ENCODE measurements around the gene RAB30. TPM values are rescaled to one million over a fixed set of nuclear protein-coding genes. Genes with fewer than 3 reads are reported as not detected.
"Not testable (repeated sequence)": the region's sequence is repeated elsewhere in the genome, so short reads cannot be mapped to it uniquely, and the experiment has no call there.

RAB30 gene
- total RNA-seq, 1 donor from 2014 or later, result 13.5 TPM

DNA sequence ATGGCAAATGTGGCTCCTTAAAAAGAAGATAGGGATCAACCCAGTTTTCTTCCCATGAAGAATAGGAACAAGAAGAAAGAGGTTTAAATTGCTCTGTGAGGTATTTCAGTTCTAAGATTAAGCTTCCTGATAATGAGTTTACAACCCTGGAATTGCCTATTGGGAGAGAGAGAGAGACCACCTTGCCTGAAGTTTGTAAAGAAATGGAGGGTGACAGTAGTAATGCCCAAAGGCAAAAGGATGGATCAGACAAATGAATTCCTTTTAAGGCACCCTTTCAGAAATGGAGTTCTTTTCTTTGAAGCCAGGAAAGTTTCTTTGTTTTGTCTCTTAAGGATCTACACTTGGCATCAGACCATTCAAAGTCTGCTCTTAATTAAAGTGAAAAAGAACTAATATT lies 95.8 kb downstream of the RAB30 start:
- no peaks in the 10 kb centered on the region for H3K36me3 Mint-ChIP-seq (ENCODE audit: insufficient read depth)
- H3K27me3 Mint-ChIP-seq, result no peaks in the 10 kb centered on the region
- DNase-seq (ENCODE audit: low spot score, unreplicated experiment), result no peak
- H3K27ac Mint-ChIP-seq, result no peak overlapping the region
- no peak overlapping the region for H3K4me3 Mint-ChIP-seq (ENCODE audit: low read depth)
- H3K4me1 Mint-ChIP-seq (ENCODE audit: low read depth), result no peaks in the 10 kb centered on the region
- TF ChIP-seq, protein P1, sequence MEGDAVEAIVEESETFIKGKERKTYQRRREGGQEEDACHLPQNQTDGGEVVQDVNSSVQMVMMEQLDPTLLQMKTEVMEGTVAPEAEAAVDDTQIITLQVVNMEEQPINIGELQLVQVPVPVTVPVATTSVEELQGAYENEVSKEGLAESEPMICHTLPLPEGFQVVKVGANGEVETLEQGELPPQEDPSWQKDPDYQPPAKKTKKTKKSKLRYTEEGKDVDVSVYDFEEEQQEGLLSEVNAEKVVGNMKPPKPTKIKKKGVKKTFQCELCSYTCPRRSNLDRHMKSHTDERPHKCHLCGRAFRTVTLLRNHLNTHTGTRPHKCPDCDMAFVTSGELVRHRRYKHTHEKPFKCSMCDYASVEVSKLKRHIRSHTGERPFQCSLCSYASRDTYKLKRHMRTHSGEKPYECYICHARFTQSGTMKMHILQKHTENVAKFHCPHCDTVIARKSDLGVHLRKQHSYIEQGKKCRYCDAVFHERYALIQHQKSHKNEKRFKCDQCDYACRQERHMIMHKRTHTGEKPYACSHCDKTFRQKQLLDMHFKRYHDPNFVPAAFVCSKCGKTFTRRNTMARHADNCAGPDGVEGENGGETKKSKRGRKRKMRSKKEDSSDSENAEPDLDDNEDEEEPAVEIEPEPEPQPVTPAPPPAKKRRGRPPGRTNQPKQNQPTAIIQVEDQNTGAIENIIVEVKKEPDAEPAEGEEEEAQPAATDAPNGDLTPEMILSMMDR (IDR thresholded peaks at IDR 0.05; ENCODE audit: unreplicated experiment), result no peak
- H3K9me3 Mint-ChIP-seq (ENCODE audit: low read depth), result no peaks in the 10 kb centered on the region

DNA sequence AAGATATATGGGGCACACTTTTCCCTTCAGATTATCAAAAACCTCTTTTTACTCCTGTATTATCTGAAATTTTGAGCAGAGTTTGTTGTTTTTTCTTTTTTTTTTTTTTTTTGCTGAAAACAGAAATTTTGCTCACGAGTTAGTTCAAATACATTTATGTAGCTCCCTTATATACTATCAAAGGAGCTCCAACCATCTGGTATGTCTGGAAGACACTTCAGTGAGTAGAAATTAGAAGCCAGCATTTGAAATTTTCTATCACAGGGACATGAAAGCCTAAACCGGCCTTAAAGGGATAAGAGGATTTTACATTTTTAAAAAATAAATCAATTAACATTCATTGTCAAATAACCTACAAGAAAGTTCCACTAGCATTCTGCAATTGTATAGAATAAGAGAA lies 96.8 kb downstream of the RAB30 start:
- no peak overlapping the region for H3K27ac Mint-ChIP-seq
- no peaks in the 10 kb centered on the region for H3K9me3 Mint-ChIP-seq (ENCODE audit: low read depth)
- H3K36me3 Mint-ChIP-seq (ENCODE audit: insufficient read depth), result no peaks in the 10 kb centered on the region
- DNase-seq (ENCODE audit: low spot score, unreplicated experiment), result no peak
- no peak overlapping the region for H3K4me3 Mint-ChIP-seq (ENCODE audit: low read depth)
- H3K27me3 Mint-ChIP-seq, result no peaks in the 10 kb centered on the region
- TF ChIP-seq, protein P1 (IDR thresholded peaks at IDR 0.05; ENCODE audit: unreplicated experiment), result no peak
- no peaks in the 10 kb centered on the region for H3K4me1 Mint-ChIP-seq (ENCODE audit: low read depth)

DNA sequence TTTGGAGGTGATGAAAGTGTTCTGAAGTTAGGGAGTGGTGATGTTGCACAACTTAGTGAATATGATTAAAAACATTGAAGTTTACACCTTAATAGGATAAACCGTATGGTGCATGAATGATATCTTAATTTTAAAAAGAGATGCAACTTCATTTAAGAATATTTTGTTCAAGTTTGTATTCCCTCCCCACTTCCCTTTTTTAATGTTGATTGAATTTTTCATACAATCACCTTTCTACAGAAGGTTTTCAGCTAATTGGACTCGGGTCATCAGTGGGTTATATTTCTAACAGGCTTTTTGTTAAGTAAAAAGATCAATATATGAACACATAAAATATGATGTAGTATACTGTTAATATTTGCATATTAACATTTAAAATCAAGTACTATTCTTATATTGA lies 97.6 kb downstream of the RAB30 start:
- Mint-ChIP-seq H3K9me3 (ENCODE audit: low read depth) (no peaks in the 10 kb centered on the region), H3K27ac (no peak overlapping the region), H3K4me3 (ENCODE audit: low read depth) (no peak overlapping the region), H3K27me3 (no peaks in the 10 kb centered on the region), H3K36me3 (ENCODE audit: insufficient read depth) (no peaks in the 10 kb centered on the region), H3K4me1 (ENCODE audit: low read depth) (no peaks in the 10 kb centered on the region)
- no peak for DNase-seq (ENCODE audit: low spot score, unreplicated experiment)
- TF ChIP-seq, protein P1 (IDR thresholded peaks at IDR 0.05; ENCODE audit: unreplicated experiment), result no peak

DNA sequence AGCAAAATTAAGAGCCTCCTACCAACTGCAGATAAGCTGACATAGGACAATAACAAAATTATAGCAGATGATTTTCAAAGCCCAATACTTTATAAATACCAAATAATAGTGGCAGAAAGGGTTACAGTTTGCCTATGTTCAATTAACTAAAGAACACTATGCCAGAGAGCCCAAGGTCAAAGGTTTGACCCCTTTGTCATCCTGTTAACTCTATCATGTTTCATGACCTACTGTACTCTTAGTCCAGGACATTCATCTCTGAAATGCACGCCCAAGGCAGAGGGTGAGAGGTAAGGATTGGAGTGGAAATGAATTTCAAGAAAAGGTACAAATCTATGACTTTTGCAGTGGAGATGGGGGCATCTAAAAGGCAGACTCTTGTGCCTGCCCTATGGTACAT lies 99.6 kb downstream of the RAB30 start:
- DNase-seq (ENCODE audit: low spot score, unreplicated experiment), result no peak
- H3K36me3 Mint-ChIP-seq (ENCODE audit: insufficient read depth), result no peaks in the 10 kb centered on the region
- TF ChIP-seq, protein P1 (IDR thresholded peaks at IDR 0.05; ENCODE audit: unreplicated experiment), result no peak
- H3K4me1 Mint-ChIP-seq (ENCODE audit: low read depth), result no peaks in the 10 kb centered on the region
- no peaks in the 10 kb centered on the region for H3K9me3 Mint-ChIP-seq (ENCODE audit: low read depth)
- no peak overlapping the region for H3K27ac Mint-ChIP-seq
- H3K4me3 Mint-ChIP-seq (ENCODE audit: low read depth), result no peak overlapping the region
- H3K27me3 Mint-ChIP-seq, result no peaks in the 10 kb centered on the region

DNA sequence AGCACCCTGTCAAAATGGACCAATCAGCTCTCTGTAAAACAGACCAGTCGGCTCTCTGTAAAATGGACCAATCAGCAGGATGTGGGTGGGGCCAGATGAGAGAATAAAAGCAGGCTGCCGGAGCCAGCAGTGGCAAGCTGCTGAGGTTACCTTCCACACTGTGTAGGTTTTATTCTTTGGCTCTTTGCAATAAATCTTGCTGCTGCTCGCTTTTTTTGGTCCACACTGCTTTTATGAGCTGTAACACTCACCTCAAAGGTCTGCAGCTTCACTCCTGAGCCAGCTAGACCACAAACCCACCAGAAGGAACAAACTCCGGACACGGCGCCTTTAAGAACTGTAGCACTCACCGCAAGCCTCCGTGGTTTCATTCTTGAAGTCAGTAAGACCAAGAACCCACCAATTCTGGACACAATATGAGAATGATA lies 100.2 kb downstream of the RAB30 start:
- not testable (repeated sequence) for H3K4me3 Mint-ChIP-seq (ENCODE audit: low read depth); H3K27ac Mint-ChIP-seq

DNA sequence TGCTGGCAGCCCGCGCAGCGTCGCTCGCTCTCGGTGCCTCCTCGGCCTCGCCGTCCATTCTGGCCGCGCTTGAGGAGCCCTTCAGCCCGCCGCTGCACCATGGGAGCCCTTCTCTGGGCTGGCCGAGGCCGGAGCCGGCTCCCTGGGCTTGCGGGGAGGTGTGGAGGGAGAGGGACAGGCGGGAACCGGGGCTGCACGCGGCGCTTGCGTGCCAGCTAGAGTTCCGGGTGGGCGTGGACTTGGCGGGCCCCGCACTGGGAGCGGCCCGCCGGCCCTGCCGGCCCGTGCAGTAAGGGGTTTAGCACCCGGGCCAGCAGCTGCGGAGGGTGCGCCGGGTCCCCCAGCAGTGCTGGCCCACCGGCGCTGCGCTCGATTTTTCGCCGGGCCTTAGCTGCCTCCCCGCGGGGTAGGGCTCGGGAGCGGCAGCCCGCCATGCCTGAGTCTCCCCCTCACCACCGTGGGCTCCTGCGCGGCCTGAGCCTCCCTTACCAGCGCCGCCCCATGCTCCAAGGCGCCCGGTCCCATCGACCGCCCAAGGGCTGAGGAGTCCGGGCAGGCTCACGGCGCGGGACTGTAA lies 101.1 kb downstream of the RAB30 start:
- not testable (repeated sequence) for H3K27me3 Mint-ChIP-seq; H3K36me3 Mint-ChIP-seq (ENCODE audit: insufficient read depth); H3K4me3 Mint-ChIP-seq (ENCODE audit: low read depth); H3K27ac Mint-ChIP-seq; H3K9me3 Mint-ChIP-seq (ENCODE audit: low read depth); H3K4me1 Mint-ChIP-seq (ENCODE audit: low read depth); DNase-seq (ENCODE audit: low spot score, unreplicated experiment)

More for the DNA sequence above, 100.2 kb downstream of the RAB30 start:
- not testable (repeated sequence) for H3K27me3 Mint-ChIP-seq; H3K36me3 Mint-ChIP-seq (ENCODE audit: insufficient read depth); DNase-seq (ENCODE audit: low spot score, unreplicated experiment); H3K9me3 Mint-ChIP-seq (ENCODE audit: low read depth); H3K4me1 Mint-ChIP-seq (ENCODE audit: low read depth)

All from progenitor cell of endocrine pancreas (in vitro differentiated cells).